Neuronal stem cell (in vitro differentiated cells): Measurements from ENCODE around the gene TTC23. TPM values are rescaled to one million over a fixed set of nuclear protein-coding genes. Genes with fewer than 3 reads are reported as not detected.

Source experiments
- DNase-seq: peaks from one replicate; pipeline ENCODE4 v3.0.0-alpha.2; 2013; ENCODE audit warnings: low spot score
- H2AFZ ChIP-seq: one replicate; pipeline ENCODE4 v1.6.1; 2013; ENCODE audit warnings: mild to moderate bottlenecking, low read length, inconsistent platforms
- H2AK5ac ChIP-seq: 2 replicates; pipeline ENCODE4 v1.6.1; 2013; ENCODE audit warnings: low read depth, mild to moderate bottlenecking, inconsistent platforms, low read length, moderate library complexity, mixed read lengths
- H2BK120ac ChIP-seq: 2 replicates; pipeline ENCODE4 v1.6.1; 2013; ENCODE audit warnings: low read depth, mild to moderate bottlenecking, inconsistent platforms, low read length, moderate library complexity, mixed read lengths
- H2BK12ac ChIP-seq: one replicate; pipeline ENCODE4 v1.6.1; 2013; ENCODE audit warnings: low read length, inconsistent platforms
- H2BK15ac ChIP-seq: 2 replicates; pipeline ENCODE4 v1.6.1; 2013; ENCODE audit warnings: mild to moderate bottlenecking, low read length, inconsistent platforms, mixed read lengths
- H2BK5ac ChIP-seq: one replicate; pipeline ENCODE4 v1.6.1; 2013; ENCODE audit warnings: inconsistent platforms, mild to moderate bottlenecking, low read length, moderate library complexity
- H3K14ac ChIP-seq: one replicate; pipeline ENCODE4 v1.6.1; 2013; ENCODE audit warnings: low read length, inconsistent platforms
- H3K18ac ChIP-seq: 2 replicates; pipeline ENCODE4 v1.6.1; 2013; ENCODE audit warnings: low read length, inconsistent platforms
- H3K23ac ChIP-seq: 2 replicates; pipeline ENCODE4 v1.6.1; 2013; ENCODE audit warnings: low read depth, mild to moderate bottlenecking, mixed read lengths, low read length, inconsistent platforms; ENCODE audit not compliant: poor library complexity
- H3K27ac ChIP-seq: replicated peaks from 3 replicates; pipeline ENCODE4 v1.5.1; 2013; ENCODE audit warnings: low read length, inconsistent platforms
- H3K27me3 ChIP-seq, 3 experiments: 2 replicates each; pipeline ENCODE4 v1.6.1; 2013; ENCODE audit warnings: low read length in 3 of 3, mild to moderate bottlenecking in 2 of 3, inconsistent platforms in 1 of 3, low read depth in 1 of 3, mixed read lengths in 1 of 3, moderate library complexity in 1 of 3; ENCODE audit not compliant: control insufficient read depth in 3 of 3, insufficient read depth in 3 of 3
- H3K36me3 ChIP-seq, 2 donors: replicated peaks in 1 of 2; 2 replicates each; pipeline ENCODE4 v1.6.1; 2013; ENCODE audit warnings: low read length in 2 of 2; ENCODE audit not compliant: control insufficient read depth in 2 of 2, insufficient read depth in 2 of 2
- H3K4ac ChIP-seq: 2 replicates; pipeline ENCODE4 v1.6.1; 2013; ENCODE audit warnings: inconsistent platforms, mild to moderate bottlenecking, low read length, moderate library complexity
- H3K4me1 ChIP-seq, 2 donors: 1 replicate in 1 of 2; 2 replicates in 1 of 2; pipeline ENCODE4 v1.6.1; 2013; ENCODE audit warnings: low read length in 2 of 2, low read depth in 1 of 2; ENCODE audit not compliant: control insufficient read depth in 2 of 2, insufficient read depth in 1 of 2
- H3K4me2 ChIP-seq: one replicate; pipeline ENCODE4 v1.6.1; 2013; ENCODE audit warnings: mild to moderate bottlenecking, low read length, inconsistent platforms; ENCODE audit not compliant: insufficient read depth, poor library complexity, severe bottlenecking
- H3K4me3 ChIP-seq, 2 donors: 2 replicates each; pipeline ENCODE4 v1.5.1; 2013; ENCODE audit warnings: low read length in 2 of 2, mild to moderate bottlenecking in 2 of 2, inconsistent platforms in 1 of 2, moderate library complexity in 1 of 2
- H3K79me1 ChIP-seq: one replicate; pipeline ENCODE4 v1.6.1; 2013; ENCODE audit warnings: low read depth, mild to moderate bottlenecking, inconsistent platforms, low read length, moderate library complexity
- H3K9ac ChIP-seq: one replicate; pipeline ENCODE4 v1.6.1; 2013; ENCODE audit warnings: mild to moderate bottlenecking, low read depth, low read length, inconsistent platforms; ENCODE audit not compliant: poor library complexity
- H3K9me3 ChIP-seq, 2 donors: replicated peaks in 1 of 2; 2 replicates each; pipeline versions ENCODE3 to v1.6.1; 2013; ENCODE audit warnings: low read length in 2 of 2, mild to moderate bottlenecking in 2 of 2, inconsistent platforms in 1 of 2, low read depth in 1 of 2, mixed read lengths in 1 of 2, moderate library complexity in 1 of 2; ENCODE audit not compliant: control insufficient read depth in 2 of 2, insufficient read depth in 1 of 2
- H4K8ac ChIP-seq: one replicate; pipeline ENCODE4 v1.6.1; 2013; ENCODE audit warnings: low read depth, mild to moderate bottlenecking, inconsistent platforms, low read length, moderate library complexity
- H4K91ac ChIP-seq: one replicate; pipeline ENCODE4 v1.6.1; 2013; ENCODE audit warnings: low read length, low read depth, mild to moderate bottlenecking, inconsistent platforms; ENCODE audit not compliant: poor library complexity
- WGBS, 2 donors: extraction: QIAGEN DNeasy Blood & Tissue Kit; methylation state at CpG; one replicate each; pipeline ENCODE4 v1.1.7; 2013; ENCODE audit warnings: missing lambda C conversion rate in 2 of 2, mixed read lengths in 1 of 2; ENCODE audit not compliant: insufficient read length in 2 of 2, insufficient replicate concordance in 1 of 2; ENCODE audit errors: extremely low coverage in 2 of 2; 5-methylcytosine and 5-hydroxymethylcytosine counted together
- polyA plus RNA-seq, 2 experiments: library from polyadenylated mRNA; stranded (reverse); fragments of 200-250 nt; gene quantifications; one replicate each; pipeline ENCODE4 v1.2.3, GENCODE V29; 2013

TTC23 gene, protein sequence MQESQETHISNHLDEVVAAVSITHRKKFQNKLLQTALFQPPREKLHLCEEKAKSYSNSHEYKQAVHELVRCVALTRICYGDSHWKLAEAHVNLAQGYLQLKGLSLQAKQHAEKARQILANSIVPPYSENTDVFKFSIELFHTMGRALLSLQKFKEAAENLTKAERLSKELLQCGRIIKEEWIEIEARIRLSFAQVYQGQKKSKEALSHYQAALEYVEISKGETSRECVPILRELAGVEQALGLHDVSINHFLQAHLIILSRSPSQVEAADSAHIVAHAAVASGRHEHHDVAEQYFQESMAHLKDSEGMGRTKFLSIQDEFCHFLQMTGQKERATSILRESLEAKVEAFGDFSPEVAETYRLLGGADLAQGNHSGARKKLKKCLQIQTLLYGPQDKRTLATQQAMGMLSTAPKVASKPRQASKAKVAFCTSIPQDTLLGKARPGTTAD
- polyA plus RNA-seq (2013, experiment 1 of 2) = 28.0 TPM
- polyA plus RNA-seq (2013, experiment 2 of 2) = 29.0 TPM

DNA sequence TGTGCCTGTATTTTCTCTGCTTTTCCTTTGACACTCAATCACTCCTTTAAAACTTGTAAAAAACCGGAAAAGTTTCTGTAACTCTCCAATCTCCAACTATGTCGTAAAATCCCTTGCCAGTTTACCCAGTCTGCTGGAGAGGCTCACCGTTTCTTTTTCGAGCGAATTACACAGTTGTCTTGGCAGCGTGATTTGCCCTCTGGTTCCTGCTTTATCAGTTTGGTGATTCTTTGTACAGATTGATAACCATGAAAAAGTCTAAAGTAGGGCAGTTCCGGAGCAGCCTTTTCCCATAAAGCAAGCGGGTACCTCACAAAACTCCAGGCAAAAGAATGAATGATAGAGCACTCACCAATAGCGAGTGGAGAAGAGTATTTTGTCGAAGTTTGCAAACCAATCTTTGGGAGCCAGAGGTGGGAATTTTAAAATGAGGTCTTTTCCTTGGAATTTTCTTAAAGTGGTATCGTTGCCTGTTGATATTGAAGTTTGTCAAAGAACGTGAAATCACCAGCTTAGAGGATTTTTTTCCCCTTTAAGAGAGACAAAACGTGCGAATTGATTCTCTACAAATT lies at the start of gene TTC23:
Gene TTC23, minus strand, starts transcription at position 312 of the 572 bp plus-strand sequence. CDS start 20,869 bp downstream, outside the sequence.
- H3K27me3 ChIP-seq = peaks cover 0 to 3% (median 0%) of the 10 kb centered on the region in 3 experiments
- no peak within 1 kb of the TSS for H3K18ac ChIP-seq
- H3K4ac ChIP-seq = no peak within 1 kb of the TSS
- peak within 1 kb of the TSS; percentile 54 for H3K4me2 ChIP-seq
- no CpG with 5 or more reads among the region's 14 CpGs for WGBS, 2 donors
- H3K9me3 ChIP-seq = no peaks in the 10 kb centered on the region
- DNase-seq = peak; percentile 33
- H2AK5ac ChIP-seq = no peak within 1 kb of the TSS
- H2AFZ ChIP-seq = peak within 1 kb of the TSS; percentile 88
- peaks cover 2 to 8% of the 10 kb centered on the region in 2 donors for H3K4me1 ChIP-seq
- H3K4me3 ChIP-seq = peak within 1 kb of the TSS; percentile 69 to 90
- no peak within 1 kb of the TSS for H2BK5ac ChIP-seq
- no peak within 1 kb of the TSS for H3K9ac ChIP-seq
- H4K91ac ChIP-seq = no peak within 1 kb of the TSS
- peaks cover 0 to 8% of the 10 kb centered on the region in 2 donors for H3K36me3 ChIP-seq
- no peak within 1 kb of the TSS for H2BK120ac ChIP-seq
- H3K27ac ChIP-seq = peak within 1 kb of the TSS; percentile 18
- H3K23ac ChIP-seq = no peak within 1 kb of the TSS
- H3K79me1 ChIP-seq = no peaks in the 10 kb centered on the region
- H3K14ac ChIP-seq = no peak within 1 kb of the TSS
- H4K8ac ChIP-seq = no peak within 1 kb of the TSS
- H2BK15ac ChIP-seq = no peak within 1 kb of the TSS
- no peak within 1 kb of the TSS for H2BK12ac ChIP-seq

GRCh38 chr15:99296386-99296785 lies 47.0 kb upstream of the TTC23 start:
- Histone ChIP-seq H3K18ac (no peak overlapping the region), H3K27me3 (no peaks in the 10 kb centered on the region), H3K4ac (no peak overlapping the region), H3K9ac (no peak overlapping the region), H3K4me1 (no peaks in the 10 kb centered on the region), H3K4me3 (no peak overlapping the region), H2BK120ac (no peak overlapping the region), H3K36me3 (no peaks in the 10 kb centered on the region), H2BK5ac (no peak overlapping the region), H4K91ac (no peak overlapping the region), H2AK5ac (no peak overlapping the region), H3K79me1 (no peaks in the 10 kb centered on the region), H3K9me3 (peaks cover 3 to 24% of the 10 kb centered on the region in 2 donors), H3K14ac (no peak overlapping the region), H3K27ac (no peak overlapping the region), H4K8ac (no peak overlapping the region), H2BK12ac (no peak overlapping the region), H2AFZ (no peak overlapping the region), H2BK15ac (no peak overlapping the region), H3K23ac (no peak overlapping the region), H3K4me2 (no peak overlapping the region)
- no peak for DNase-seq
- no CpG with 5 or more reads among the region's 2 CpGs for WGBS, 2 donors

- H2BK120ac ChIP-seq = no peak overlapping the region
- no peak overlapping the region for H2BK15ac ChIP-seq
- no peak overlapping the region for H2AFZ ChIP-seq
- H4K8ac ChIP-seq = no peak overlapping the region
- H3K23ac ChIP-seq = no peak overlapping the region
- H3K27me3 ChIP-seq = no peaks in the 10 kb centered on the region
- H3K14ac ChIP-seq = no peak overlapping the region
- no peak overlapping the region for H3K27ac ChIP-seq
- H3K4me1 ChIP-seq = no peaks in the 10 kb centered on the region
- no peak overlapping the region for H3K18ac ChIP-seq
- no peaks in the 10 kb centered on the region for H3K79me1 ChIP-seq
- no peak for DNase-seq
- H4K91ac ChIP-seq = no peak overlapping the region
- no peak overlapping the region for H3K4me3 ChIP-seq
- H3K4ac ChIP-seq = no peak overlapping the region
- H3K9ac ChIP-seq = no peak overlapping the region
- H2AK5ac ChIP-seq = no peak overlapping the region
- peaks cover 0 to under 1% of the 10 kb centered on the region in 2 donors for H3K36me3 ChIP-seq
- H2BK12ac ChIP-seq = no peak overlapping the region
- H2BK5ac ChIP-seq = no peak overlapping the region
- H3K9me3 ChIP-seq = peaks cover 3 to 24% of the 10 kb centered on the region in 2 donors
- H3K4me2 ChIP-seq = no peak overlapping the region
Observed at GRCh38 chr15:99295840-99296239, 46.5 kb upstream of the TTC23 start.

DNA sequence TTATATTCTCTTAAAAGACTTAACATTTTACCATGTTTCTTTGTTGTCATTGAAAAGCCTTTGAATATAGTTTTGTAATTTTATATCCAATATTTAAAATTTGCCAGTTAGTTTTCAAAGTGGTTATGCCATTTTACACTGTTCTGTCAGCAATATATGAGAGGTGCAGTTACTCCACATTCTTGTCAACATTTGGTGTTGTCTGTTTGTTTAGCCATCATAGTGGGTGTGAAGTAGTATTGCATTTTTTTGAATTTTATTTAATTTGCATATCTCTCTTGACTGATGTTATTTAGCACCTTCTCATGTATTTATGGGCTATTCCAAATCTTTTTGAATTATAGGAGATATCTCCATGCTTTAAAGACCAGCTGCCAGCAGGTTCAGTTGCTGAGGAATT lies 42.3 kb upstream of the TTC23 start:
- no peak overlapping the region for H4K91ac ChIP-seq
- H2AK5ac ChIP-seq = no peak overlapping the region
- H3K4me3 ChIP-seq = no peak overlapping the region
- no peak overlapping the region for H2BK12ac ChIP-seq
- H3K79me1 ChIP-seq = no peaks in the 10 kb centered on the region
- H2AFZ ChIP-seq = no peak overlapping the region
- H3K23ac ChIP-seq = no peak overlapping the region
- no peak overlapping the region for H2BK120ac ChIP-seq
- no peak overlapping the region for H3K4ac ChIP-seq
- no peak overlapping the region for H3K9ac ChIP-seq
- peaks cover 0 to 3% of the 10 kb centered on the region in 2 donors for H3K36me3 ChIP-seq
- H2BK5ac ChIP-seq = no peak overlapping the region
- H4K8ac ChIP-seq = no peak overlapping the region
- H3K4me2 ChIP-seq = no peak overlapping the region
- H3K4me1 ChIP-seq = no peaks in the 10 kb centered on the region
- no peak overlapping the region for H3K18ac ChIP-seq
- H3K27me3 ChIP-seq = no peaks in the 10 kb centered on the region
- H2BK15ac ChIP-seq = no peak overlapping the region
- H3K14ac ChIP-seq = no peak overlapping the region
- H3K27ac ChIP-seq = no peak overlapping the region
- no peak for DNase-seq
- peaks cover 3 to 24% of the 10 kb centered on the region in 2 donors for H3K9me3 ChIP-seq
